ENCODE data around the gene RRP12. TPM values are rescaled to one million over a fixed set of nuclear protein-coding genes. Genes with fewer than 3 reads are reported as not detected.

Gene RRP12
- total and polyA plus RNA-seq, 2 experiments from 2014 or later = 14.9 to 16.2 TPM

- Histone ChIP-seq H3K36me3 (no peaks in the 10 kb centered on the region), H3K27me3 (no peaks in the 10 kb centered on the region), H3K4me1 (ENCODE audit: low read depth) (peaks cover 46% of the 10 kb centered on the region), H3K9me3 (ENCODE audit: low read depth) (no peaks in the 10 kb centered on the region), H3K4me3 (no peak overlapping the region), H3K27ac (no peak overlapping the region)
- TF ChIP-seq, protein P1, sequence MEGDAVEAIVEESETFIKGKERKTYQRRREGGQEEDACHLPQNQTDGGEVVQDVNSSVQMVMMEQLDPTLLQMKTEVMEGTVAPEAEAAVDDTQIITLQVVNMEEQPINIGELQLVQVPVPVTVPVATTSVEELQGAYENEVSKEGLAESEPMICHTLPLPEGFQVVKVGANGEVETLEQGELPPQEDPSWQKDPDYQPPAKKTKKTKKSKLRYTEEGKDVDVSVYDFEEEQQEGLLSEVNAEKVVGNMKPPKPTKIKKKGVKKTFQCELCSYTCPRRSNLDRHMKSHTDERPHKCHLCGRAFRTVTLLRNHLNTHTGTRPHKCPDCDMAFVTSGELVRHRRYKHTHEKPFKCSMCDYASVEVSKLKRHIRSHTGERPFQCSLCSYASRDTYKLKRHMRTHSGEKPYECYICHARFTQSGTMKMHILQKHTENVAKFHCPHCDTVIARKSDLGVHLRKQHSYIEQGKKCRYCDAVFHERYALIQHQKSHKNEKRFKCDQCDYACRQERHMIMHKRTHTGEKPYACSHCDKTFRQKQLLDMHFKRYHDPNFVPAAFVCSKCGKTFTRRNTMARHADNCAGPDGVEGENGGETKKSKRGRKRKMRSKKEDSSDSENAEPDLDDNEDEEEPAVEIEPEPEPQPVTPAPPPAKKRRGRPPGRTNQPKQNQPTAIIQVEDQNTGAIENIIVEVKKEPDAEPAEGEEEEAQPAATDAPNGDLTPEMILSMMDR (IDR thresholded peaks at IDR 0.05; ENCODE audit: low read depth, low read length) = no peak
- DNase-seq (ENCODE audit: low read depth in 1 of 2, low spot score in 1 of 2) = no peak
These were observed 71.4 kb downstream of the RRP12 start for GRCh38 chr10:97329766-97330165.

GRCh38 chr10:97328646-97329453, 72.3 kb downstream of the RRP12 start:
- TF ChIP-seq, protein P1 (IDR thresholded peaks at IDR 0.05; ENCODE audit: low read depth, low read length) = no peak
- no peaks in the 10 kb centered on the region for H3K27me3 ChIP-seq
- no peaks in the 10 kb centered on the region for H3K36me3 ChIP-seq
- DNase-seq (ENCODE audit: low read depth in 1 of 2, low spot score in 1 of 2) = no peak
- no peak overlapping the region for H3K4me3 ChIP-seq
- no peaks in the 10 kb centered on the region for H3K9me3 ChIP-seq (ENCODE audit: low read depth)
- peak overlapping the region; percentile 20 for H3K27ac ChIP-seq
- peaks cover 46% of the 10 kb centered on the region for H3K4me1 ChIP-seq (ENCODE audit: low read depth)

- no peaks in the 10 kb centered on the region for H3K36me3 ChIP-seq
- H3K27me3 ChIP-seq = no peaks in the 10 kb centered on the region
- H3K4me3 ChIP-seq = no peak overlapping the region
- H3K4me1 ChIP-seq (ENCODE audit: low read depth) = peaks cover 46% of the 10 kb centered on the region
- H3K27ac ChIP-seq = peak overlapping the region; percentile 20
- no peaks in the 10 kb centered on the region for H3K9me3 ChIP-seq (ENCODE audit: low read depth)
- DNase-seq (ENCODE audit: low read depth in 1 of 2, low spot score in 1 of 2) = no peak
- TF ChIP-seq, protein P1 (IDR thresholded peaks at IDR 0.05; ENCODE audit: low read depth, low read length) = no peak
These were observed 73.5 kb downstream of the RRP12 start for GRCh38 chr10:97327348-97328294.

GRCh38 chr10:97325754-97326153, 75.4 kb downstream of the RRP12 start:
- Histone ChIP-seq H3K4me1 (ENCODE audit: low read depth) (peaks cover 45% of the 10 kb centered on the region), H3K27me3 (no peaks in the 10 kb centered on the region), H3K9me3 (ENCODE audit: low read depth) (no peaks in the 10 kb centered on the region), H3K36me3 (no peaks in the 10 kb centered on the region), H3K27ac (peak overlapping the region; percentile 5), H3K4me3 (no peak overlapping the region)
- DNase-seq (ENCODE audit: low read depth in 1 of 2, low spot score in 1 of 2) = no peak
- TF ChIP-seq, protein P1 (IDR thresholded peaks at IDR 0.05; ENCODE audit: low read depth, low read length) = no peak

- no peak overlapping the region for H3K4me3 ChIP-seq
- H3K27me3 ChIP-seq = no peaks in the 10 kb centered on the region
- no peak overlapping the region for H3K27ac ChIP-seq
- peaks cover 29% of the 10 kb centered on the region for H3K4me1 ChIP-seq (ENCODE audit: low read depth)
- no peak for DNase-seq (ENCODE audit: low read depth in 1 of 2, low spot score in 1 of 2)
- no peaks in the 10 kb centered on the region for H3K36me3 ChIP-seq
- no peaks in the 10 kb centered on the region for H3K9me3 ChIP-seq (ENCODE audit: low read depth)
- TF ChIP-seq, protein P1 (IDR thresholded peaks at IDR 0.05; ENCODE audit: low read depth, low read length) = no peak
These were observed 77.6 kb downstream of the RRP12 start for GRCh38 chr10:97323501-97323900.
